NCI-H446 treated with DMSO at 0.1 percent for 48 hours (cell line): ENCODE data around the gene NPL.
A peak's percentile ranks its signal among the peaks of the same experiment; 100 is the strongest.

ENCODE experiments used
- DNase-seq: peaks from one replicate; lab custom pipeline; 2025; lab: John Stamatoyannopoulos, UW

Gene NPL, protein sequence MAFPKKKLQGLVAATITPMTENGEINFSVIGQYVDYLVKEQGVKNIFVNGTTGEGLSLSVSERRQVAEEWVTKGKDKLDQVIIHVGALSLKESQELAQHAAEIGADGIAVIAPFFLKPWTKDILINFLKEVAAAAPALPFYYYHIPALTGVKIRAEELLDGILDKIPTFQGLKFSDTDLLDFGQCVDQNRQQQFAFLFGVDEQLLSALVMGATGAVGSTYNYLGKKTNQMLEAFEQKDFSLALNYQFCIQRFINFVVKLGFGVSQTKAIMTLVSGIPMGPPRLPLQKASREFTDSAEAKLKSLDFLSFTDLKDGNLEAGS

DNA sequence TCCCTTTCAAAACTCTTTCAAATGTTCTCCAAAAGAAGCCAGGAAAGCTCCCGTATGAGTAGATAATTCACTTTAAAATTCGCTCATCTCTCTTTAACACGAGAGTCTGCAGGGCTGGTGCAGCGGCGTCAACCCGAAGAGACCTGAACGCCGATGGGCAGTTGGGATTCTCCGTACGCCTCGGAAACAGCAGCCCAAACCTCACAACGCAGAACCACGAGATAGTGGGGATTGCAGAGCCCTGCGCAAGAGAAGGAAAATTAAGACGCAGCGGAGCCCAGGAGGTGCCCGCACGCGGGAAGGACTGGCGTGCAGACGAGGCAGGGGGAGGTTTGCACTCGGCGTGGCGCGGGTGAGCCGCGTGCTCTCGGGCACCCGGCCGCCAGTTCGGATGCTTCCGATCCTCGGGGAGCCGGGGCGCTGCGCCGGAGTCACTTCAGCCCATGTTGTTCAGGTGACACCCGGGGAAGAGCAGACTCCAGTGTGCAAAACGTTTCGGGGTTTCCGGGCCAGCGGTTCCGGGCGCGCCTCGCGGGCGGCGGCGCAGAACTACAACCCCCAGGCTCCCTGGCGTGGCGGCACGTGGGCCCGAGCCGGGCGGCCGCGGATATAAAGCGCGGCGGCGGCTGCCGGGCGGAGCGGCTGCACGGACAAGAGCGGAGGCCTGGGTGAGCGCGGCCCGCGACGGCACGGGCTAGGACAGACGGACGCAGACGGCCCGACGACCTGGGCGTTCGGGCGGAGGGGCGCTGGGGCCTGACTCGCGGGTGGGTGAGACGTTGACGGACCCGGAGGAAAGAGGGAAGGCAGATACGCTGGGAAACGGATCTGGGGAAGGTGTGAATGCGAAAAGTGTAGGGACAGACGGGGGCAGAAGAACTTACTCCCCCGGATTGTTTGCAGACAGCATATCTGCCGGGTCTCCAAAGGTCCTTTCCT is at the start of gene NPL:
NPL (plus strand) TSS at position 636 of the 939 bp plus-strand sequence. CDS start 4,599 bp downstream, outside the sequence.
- peak; percentile 54 for DNase-seq

DNA sequence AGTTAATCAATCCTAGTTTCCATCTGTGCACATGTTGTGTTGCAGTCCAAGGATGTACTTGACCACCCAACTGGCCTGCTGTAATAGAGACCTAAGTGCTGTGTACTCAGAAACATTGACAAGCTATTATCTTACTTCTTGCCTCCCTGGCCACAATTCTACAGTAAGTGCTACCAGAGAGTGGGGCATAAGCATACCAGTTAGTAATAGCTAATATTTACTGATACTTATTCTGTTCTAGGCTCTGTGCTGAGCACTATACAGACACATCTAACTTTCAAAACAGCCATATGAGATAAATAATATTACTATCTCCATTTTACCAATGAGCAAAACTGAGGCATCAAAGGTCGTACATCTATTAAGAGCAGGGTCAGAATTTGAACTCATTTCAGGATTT is 49.5 kb upstream of the NPL start:
- no peak for DNase-seq

DNA sequence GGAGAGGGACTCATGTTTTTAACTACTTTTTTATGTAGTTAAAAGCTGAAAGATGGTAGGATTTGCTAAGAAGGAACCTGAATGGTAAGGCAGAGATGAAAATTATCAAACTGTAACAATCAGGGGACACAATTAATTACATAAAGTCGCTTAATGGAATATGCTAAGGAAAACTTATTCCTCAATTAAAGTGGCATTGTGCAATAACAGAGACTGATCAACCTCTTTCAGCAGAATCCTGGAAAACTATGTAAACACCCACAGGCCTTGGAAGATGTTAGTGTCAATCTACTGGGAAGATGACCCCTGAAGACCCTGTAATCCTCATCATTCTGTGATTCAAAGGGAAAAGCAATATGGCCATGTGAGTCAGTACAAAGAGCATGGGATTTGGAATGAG is 46.8 kb upstream of the NPL start:
- no peak for DNase-seq

DNA sequence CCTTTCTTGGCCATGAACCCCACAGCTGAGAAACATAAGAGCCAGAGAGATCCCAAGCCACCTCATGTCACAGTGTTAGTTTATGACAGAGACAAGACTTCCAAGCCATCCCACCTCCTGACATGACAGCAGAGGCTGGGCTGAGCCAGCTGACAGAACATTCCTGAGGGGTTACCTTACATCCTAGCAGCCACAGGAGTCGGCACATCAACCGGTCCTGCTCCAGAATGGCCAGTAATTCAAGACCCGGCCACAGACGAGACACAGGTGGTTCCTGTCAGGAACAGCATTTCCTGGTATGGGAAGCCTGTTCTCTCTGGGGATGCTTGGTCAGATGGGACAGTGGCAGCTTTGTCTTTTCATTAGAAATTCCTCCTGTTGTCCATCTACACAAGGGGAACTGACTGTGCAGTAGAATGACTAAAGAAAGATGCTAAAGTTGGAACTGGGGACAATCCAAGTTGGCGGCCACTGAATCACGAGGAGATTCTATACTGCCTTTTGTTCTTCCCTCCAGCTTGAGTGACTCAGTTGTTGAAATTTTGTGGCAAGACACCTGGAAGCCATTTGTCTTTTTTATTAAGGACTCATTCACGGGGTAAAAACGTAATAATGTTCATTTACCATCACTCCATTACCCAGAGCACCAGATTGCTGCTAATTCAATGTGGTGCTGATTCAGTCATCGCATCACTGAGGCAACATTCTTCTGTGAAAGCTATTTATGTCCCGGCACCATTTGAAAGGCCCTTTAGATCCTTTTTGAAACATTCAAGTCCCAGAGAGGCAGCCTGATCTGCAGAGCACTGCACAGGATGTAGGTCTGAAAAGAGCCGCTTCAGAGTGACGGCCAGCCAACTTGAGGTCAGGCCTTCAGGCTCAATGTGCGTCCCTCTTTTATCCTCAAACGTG is 37.2 kb upstream of the NPL start:
- DNase-seq, result no peak

DNA sequence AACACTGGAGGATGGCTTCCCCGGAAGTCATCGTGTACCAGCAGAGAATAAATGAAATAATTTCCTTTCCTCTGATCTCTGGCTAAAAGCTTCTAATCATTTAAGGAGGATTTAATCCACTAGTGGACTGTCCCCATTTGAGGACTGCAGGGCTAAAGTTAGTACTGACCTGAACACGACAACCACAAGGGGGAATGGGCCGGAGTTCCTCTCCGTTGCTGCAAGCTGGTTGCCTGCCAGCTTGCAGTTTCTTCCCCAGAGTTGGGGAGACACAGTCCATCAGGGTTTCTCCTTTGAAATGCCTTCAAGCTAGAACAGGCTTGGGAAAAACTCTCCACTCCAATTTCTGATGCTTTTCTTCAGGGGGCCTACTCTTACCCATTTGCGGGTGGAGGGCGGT is 35.5 kb upstream of the NPL start:
- no peak for DNase-seq

DNA sequence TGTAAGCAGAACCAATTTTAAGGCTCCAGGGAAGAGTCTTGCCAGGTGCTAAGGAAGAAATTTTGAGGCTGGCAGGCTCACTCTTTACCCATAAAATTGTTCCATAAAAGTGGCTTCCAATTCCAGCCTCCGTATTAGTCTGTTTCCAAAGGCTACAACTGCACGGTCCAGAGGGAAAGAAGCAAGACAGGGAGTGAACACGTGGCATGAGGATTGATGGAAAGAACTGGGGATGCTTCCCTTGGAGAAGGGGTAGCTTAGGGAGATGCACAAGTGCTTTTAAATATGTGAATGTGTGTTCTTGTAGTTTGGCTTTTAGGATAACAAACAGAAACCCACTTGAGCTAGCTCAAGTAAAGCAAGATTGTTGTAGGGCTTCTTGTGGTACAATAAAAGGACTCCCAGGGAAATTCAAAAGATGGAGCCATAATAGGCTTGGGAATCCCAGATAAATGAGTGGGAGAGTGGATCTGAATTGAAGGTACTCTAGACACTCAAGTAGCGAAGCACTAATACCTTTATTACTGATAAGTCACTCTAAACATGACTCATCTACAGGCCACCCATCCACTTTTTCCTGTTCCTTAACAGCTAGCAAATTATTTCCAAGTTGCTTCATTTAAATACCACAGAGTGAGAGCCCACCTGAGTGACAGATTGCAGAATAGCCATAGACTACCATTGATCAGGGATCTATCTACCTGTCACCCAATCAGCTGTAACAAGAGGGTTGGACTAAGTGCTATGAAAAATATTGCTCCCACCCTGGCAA is 34.8 kb upstream of the NPL start:
- DNase-seq, result no peak

DNA sequence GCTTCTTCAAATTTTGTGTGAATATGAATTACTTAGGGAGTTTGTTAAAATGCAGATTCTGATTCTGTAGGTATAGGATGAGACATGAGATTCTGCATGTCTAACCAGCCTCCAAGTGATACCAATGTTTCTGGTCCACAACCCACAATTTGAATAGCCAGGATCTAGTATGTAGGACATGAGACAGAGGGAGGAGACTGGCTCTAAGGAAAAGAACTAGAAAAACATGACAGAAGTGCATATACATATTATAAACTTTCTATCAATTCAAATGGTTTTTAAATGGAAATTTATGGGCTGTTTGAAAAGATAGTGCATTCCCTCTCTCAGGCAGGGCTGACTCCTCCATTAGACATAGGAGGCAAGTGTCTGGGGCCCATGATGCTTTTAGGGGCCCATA is 33.9 kb upstream of the NPL start:
- DNase-seq, result no peak

DNA sequence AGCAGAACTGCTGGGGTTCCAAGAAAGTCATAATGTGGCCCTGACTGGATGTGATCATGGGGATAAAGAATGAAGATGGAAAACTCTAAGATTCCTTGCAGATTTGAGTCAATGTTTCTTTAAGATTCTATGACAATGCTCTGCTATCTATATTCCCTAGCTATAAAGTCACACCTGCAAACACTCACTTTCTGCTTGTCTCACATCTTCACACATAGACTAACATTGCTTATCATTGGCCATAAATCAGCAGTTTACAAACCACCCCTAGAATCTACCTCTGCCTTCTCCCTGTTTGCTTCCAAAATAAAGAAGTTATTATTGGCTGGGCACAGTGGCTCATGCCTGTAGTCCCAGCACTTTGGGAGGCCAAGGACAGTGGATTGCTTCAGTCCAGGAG is 33.1 kb upstream of the NPL start:
- DNase-seq, result no peak

DNA sequence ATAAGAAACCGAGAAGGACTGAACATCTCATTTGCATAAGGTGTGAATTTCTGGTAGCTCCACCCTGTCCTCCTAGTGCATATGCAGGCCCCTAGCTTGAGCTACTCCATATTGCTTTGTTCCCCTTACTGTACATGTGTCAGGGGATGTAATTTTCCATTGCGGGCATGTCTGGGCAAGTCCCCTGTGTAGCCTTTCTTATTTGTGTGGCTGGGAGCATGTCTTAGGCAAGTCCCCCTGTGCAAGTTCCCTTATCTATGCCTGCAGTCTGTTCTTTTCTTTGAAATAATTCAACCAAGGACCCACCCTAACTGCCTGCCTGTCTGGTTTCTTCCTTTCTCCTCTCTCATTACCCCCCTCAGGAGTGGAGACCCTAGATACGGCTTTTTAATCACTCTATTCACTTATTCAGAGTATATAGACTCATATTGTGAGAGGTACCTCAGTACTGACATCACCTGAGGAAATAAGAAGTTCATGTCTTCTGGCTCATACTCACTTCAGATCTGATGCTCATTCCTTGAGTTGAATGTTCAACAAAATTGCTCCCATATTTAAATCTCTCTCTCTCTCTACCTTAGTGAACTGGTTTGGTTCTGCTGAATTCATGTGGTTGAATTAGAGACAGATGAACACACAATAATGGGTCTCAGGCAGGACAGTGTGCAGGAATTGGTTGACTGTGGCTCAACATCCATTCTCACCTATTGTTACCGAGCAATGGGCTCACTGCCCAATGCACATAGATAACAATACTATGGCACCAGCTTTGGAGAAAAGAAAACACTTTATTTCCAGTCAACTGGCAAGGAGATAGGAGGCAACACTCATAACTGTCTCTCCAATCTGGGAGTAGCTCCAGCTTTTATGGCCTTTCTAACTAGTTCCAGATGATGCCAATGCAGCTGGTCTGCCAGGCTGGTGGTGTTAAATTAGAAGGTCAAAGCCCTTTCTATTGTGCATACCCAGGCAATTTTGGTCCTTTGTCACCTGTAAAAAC is 27.9 kb upstream of the NPL start:
- DNase-seq, result peak; percentile 56

DNA sequence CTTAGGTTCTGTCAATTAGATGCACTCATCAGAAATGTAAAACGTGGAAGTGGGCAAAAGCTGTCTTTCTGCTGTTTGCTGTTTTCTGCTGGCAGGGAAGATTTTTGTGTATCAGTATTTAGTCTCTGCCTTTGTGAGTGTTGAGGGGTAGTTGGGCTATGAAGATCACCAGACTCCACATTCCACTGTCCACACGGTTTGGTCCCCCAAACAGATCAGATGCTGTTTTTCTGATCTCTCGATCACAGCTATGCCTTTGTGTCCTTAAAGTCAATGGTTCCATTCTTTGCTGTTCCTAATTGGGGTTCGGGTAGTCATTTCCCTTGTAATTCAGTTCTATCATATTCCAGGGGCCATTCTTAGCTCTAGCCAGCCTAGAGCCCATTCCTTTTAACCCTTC is 27.0 kb upstream of the NPL start:
- DNase-seq, result no peak

DNA sequence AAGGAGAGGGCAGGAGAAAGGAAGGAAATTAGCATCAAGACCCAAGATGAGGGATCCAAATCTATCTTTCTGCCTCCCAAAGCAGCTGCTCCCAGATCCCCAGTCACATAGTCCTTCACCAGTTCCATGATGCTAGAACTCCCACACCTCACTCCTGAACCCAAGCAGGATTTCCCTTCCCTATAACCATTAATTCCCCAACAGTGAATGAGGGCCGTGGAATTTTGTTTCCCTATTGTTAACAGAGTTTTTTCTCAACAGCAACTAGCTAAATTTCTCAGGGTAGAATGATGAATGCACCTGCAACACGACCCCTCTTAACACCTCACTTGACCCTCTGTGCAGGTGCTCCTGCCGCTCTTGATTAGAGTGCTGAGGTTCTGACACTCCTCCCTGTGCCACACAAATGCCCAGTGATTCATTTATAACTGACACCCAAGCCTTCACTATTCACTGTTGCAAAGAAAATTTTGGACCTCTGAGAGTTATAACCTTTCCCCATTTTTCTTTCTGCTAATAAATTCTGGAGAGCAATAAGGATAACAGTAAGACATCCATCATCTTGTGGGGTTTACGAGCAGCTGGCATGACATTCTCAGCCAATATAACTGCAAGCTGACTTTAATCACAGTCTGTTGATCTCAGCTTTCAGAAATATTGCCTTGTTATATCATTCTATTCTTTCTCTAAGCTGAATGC is 25.4 kb upstream of the NPL start:
- DNase-seq, result peak; percentile 46

DNA sequence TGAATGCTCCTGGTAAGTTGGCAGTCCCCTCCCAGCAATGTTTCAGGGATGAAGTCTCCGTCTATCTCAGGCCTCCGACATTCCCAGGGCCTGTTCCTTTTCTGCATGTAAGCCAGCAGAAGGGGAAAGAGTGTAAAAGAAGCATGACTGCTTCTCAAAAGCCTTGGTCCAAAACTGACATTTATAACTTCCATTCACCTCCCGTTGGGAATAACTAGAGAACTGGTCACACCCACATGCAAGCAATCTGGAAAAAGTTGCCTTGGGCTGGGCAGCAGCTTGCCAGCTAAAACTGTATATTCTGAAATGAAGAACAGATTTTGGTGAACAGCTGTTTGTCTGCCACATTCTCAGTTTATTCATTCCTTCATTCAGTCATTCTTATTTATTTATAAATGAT is 24.2 kb upstream of the NPL start:
- DNase-seq, result peak; percentile 28

DNA sequence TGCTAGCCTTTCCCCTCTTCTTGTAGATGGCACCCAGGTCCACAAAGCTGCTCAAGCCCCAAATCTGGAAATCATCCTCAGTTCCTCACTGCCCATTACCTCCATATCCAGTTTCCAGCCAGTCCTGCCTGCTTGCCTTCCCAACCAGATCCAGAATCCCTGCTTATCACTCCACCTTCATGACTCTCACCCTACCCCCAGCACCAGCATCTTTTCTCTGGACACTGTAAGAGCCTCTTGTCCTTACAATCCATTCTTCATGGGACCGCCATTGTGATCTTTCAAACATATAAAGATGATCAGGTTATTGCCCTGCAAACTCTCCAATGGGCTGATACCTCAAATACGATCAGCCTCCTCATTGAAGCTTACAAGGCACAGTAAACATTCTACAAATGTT is 23.5 kb upstream of the NPL start:
- DNase-seq, result no peak

DNA sequence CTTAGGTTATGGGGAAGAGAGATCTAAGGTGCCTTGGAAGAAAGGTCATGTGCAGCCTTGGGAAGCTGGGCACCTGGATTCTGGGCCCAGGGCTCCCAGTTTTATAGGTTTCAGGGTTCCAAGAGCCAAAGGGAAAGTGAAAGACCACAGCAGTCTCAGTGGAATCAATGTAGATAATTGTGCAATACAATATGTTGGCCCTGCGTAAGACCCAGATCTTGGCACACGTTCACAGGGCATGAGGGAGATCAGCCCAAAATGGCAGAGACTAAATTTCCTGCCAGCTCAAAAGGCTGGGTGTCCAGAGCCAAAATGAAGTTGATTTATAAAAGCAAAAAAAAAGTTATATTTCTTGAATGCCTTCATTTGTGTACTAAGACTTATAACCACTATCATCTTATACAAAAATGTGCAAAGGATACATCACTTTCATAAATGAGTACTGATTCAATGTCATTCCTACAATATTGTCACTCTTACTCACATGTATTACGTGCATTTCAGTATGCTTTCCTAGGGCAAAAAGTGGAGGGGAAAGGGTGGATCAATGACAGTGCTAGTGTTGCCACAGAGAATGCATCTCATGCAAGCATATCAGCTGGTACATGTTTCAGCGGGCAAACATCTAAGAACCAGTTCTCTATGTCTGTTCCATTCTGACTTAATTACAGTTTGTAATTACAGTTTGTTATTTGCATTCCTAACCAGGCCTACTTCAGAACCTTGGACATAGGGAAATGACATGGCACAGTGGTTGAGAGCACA is 22.5 kb upstream of the NPL start:
- DNase-seq, result peak; percentile 8

DNA sequence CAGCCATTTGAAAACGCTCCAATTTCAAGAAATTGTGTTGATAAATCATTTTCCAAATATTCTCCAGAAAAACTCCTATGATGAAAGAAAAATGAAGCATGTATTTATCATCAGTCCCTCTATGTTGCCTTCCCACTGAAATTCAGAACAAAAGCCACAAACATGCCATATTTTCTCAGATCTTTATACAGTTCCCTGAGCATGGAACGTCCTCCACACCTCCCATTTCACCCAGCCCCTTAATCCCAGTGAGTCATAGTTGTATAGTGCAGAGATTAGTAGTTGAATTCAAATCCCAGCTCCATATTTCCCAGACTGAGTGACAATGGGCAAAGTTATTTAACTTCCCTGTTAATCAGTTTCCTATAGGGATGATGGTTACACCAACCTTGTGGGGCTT is 20.6 kb upstream of the NPL start:
- DNase-seq, result peak; percentile 39

DNA sequence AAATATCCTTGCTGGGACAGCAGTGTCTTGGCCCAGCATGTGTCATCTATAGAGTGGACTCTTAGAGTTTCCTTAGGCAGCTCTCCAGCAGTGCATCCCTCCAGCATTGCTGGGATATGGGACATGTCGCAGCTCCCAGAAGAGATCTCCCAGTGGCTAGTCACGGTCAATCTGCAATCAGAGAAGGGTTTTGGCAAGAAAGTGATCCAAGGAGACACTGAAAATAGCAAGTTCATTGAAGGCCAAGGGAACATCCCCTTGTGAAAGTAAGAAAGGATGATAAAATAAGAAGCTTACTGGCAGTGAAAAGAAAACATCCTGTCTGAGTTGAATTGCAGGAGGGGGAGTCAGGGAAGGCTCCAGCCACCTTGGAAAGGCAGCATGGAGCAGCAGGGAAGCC is 19.3 kb upstream of the NPL start:
- no peak for DNase-seq

DNA sequence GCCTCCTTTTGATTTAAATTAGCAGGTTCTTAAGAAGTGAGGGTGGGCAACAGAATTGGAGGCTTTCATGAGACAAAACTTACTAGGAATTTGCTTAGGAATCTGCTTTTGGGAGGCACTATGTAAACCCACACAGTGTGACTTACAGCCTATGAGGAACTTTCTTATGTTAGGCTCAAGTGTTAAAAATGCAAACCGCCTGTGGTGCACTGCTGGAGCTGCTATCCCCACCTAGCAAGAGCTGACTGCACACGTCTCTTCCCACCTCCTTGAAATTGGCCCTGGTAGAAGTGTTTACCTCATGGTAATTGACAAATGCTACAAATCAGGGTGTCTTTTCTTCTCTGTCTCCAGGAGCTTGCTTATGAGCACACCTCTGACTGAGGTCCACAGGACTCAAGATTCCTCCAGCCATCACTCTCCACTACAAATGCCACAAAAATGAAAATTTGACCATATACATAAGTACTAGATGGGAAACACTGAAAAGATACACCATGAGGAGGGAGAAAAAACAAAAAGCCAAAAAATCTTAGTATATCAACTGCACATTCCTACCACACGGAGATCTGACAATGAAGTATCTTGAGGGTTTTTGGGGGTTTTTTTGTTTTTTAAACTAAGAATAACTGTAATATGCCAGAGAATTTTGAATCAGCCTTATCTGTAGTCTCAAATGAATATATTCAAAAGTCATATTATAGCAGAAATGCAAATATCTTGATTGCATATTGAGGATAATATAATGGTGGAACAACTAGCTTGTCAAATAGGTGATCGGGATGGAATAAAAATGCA is 18.2 kb upstream of the NPL start:
- no peak for DNase-seq

DNA sequence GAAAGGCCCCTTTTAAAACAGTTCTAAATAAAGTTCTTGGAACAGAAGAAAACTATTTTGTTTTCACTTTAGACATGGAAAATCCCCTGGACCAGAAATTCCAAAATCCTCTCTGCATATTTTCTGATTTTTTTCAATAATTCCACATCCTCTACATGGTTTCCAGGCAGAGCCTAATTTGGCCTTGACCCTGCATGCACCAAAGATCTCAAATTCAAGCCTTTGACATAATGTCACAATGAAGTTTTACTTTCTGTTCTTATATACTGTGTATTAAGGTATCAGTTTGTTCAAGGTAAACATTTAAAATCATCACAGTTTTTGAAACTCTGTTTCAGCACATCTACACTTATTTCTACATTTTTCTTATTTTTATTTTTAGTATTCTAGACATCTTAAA is 12.2 kb upstream of the NPL start:
- DNase-seq, result no peak
